OCI-LY7 (cell line): ENCODE measurements around the gene CETP. TPM values are rescaled to one million over a fixed set of nuclear protein-coding genes. Genes with fewer than 3 reads are reported as not detected.
A peak's percentile ranks its signal among the peaks of the same experiment; 100 is the strongest.

Experiments used
- BruUV-seq: library from RNA; stranded (reverse); fragments of 400-500 nt; replicated peaks from 2 replicates; lab custom pipeline; 2021; lab: Mats Ljungman, UMichigan
- CTCF ChIA-PET: fragments of 300-600 bp; sonication (Branson Sonifier 250); formaldehyde crosslinking; loops from one replicate; lab custom pipeline; 2022; ENCODE audit warnings: antibody characterized with exemption; ENCODE audit not compliant: unreplicated experiment; lab: Charles Lee
- POLR2A ChIA-PET: fragments of 300-600 bp; sonication (Branson Sonifier 250); formaldehyde crosslinking; loops from one replicate; lab custom pipeline; 2022; ENCODE audit warnings: antibody characterized with exemption; lab: Charles Lee
- DNase-seq: peaks from one replicate; pipeline ENCODE4 v3.0.0-alpha.2; 2015; ENCODE audit warnings: low spot score
- H2AFZ ChIP-seq: fragments of 200-600 bp; sonication (generic), shearing (Covaris generic); 2 replicates; pipeline ENCODE4 v1.6.1; 2014; ENCODE audit warnings: mild to moderate bottlenecking, antibody characterized with exemption, low read length, moderate library complexity
- H3K27ac ChIP-seq: fragments of 200-600 bp; sonication (generic); 2 replicates; pipeline ENCODE4 v1.5.1; 2014; ENCODE audit warnings: mixed run types, low read depth, mild to moderate bottlenecking, moderate library complexity, low read length, inconsistent platforms; ENCODE audit not compliant: poor library complexity, severe bottlenecking
- H3K36me3 ChIP-seq: fragments of 200-600 bp; sonication (generic); 2 replicates; pipeline ENCODE4 v1.6.1; 2014; ENCODE audit warnings: mild to moderate bottlenecking, antibody characterized with exemption, low read length, moderate library complexity, mixed read lengths; ENCODE audit not compliant: insufficient read depth
- H3K4me1 ChIP-seq: fragments of 200-600 bp; sonication (generic); 2 replicates; pipeline ENCODE4 v1.5.1; 2014; ENCODE audit warnings: mild to moderate bottlenecking, low read length; ENCODE audit not compliant: insufficient read depth, poor library complexity, severe bottlenecking
- H3K4me2 ChIP-seq: fragments of 200-600 bp; sonication (generic); 2 replicates; pipeline ENCODE4 v1.6.1; 2014; ENCODE audit warnings: mild to moderate bottlenecking, low read length
- H3K4me3 ChIP-seq: fragments of 200-600 bp; sonication (generic); 2 replicates; pipeline ENCODE4 v1.5.1; 2014; ENCODE audit warnings: mild to moderate bottlenecking, low read depth, low read length; ENCODE audit not compliant: poor library complexity, severe bottlenecking
- H3K79me2 ChIP-seq: fragments of 200-600 bp; sonication (generic); 2 replicates; pipeline ENCODE4 v1.6.1; 2016; ENCODE audit warnings: low read depth, mild to moderate bottlenecking, low read length, moderate library complexity, mixed read lengths; ENCODE audit not compliant: insufficient read depth
- H3K9me2 ChIP-seq: fragments of 200-600 bp; sonication (generic); 2 replicates; pipeline ENCODE4 v1.6.1; 2016; ENCODE audit warnings: mild to moderate bottlenecking, low read length, mixed read lengths; ENCODE audit not compliant: insufficient read depth
- H3K9me3 ChIP-seq: fragments of 200-600 bp; sonication (generic); 2 replicates; pipeline ENCODE4 v1.6.1; 2014; ENCODE audit warnings: mild to moderate bottlenecking, mixed run types, low read length, mixed read lengths
- H4K20me1 ChIP-seq: fragments of 200-600 bp; sonication (generic); 2 replicates; pipeline ENCODE4 v1.6.1; 2014; ENCODE audit warnings: mild to moderate bottlenecking, antibody characterized with exemption, low read length, moderate library complexity, mixed read lengths; ENCODE audit not compliant: insufficient read depth
- CTCF ChIP-seq: fragments of 200-600 bp; sonication (generic); conservative IDR thresholded peaks from 2 replicates; pipeline ENCODE4 v1.5.1; 2014; ENCODE audit warnings: mild to moderate bottlenecking, antibody characterized with exemption, low read length, moderate library complexity, mixed read lengths
- EZH2phosphoT487 ChIP-seq: fragments of 200-600 bp; sonication (generic); IDR thresholded peaks from 2 replicates; pipeline ENCODE4 v1.6.1; 2018; ENCODE audit warnings: low read depth, borderline replicate concordance, mild to moderate bottlenecking, mixed run types, antibody characterized with exemption, low read length, moderate library complexity, mixed read lengths
- intact Hi-C: fragments of 100-400 bp; cut with micrococcal nuclease; formaldehyde crosslinking; loops from one replicate; pipeline ENCODE4 v1.10.0; 2022; ENCODE audit not compliant: unreplicated experiment
- total RNA-seq, 2 experiments: library from RNA; depleted of rRNA in 1 of 2; stranded (reverse); fragments of >200 nt in 1 of 2; shearing (Covaris generic) in 1 of 2; gene quantifications; 2 replicates each; pipeline ENCODE4 v1.2.3, GENCODE V29; 2014 to 2022

Gene CETP
- total RNA-seq, 2 experiments from 2014 or later = 0.54 to 0.65 TPM

- CTCF ChIA-PET = interaction anchor here (0.9 to 1.6 kb wide), 2 partner anchors 17 to 64 kb away, joined by 3 read pairs; no protein-coding TSS in a partner anchor
- intact Hi-C loops = no loop called here
- Histone ChIP-seq H3K9me2 (no peaks in the 10 kb centered on the region), H3K36me3 (peaks cover 27% of the 10 kb centered on the region; the same call in 1 of the 2 replicates), H3K79me2 (peaks cover 21% of the 10 kb centered on the region), H3K9me3 (no peaks in the 10 kb centered on the region), H3K4me3 (no peak overlapping the region), H2AFZ (no peak overlapping the region), H3K4me2 (peak overlapping the region; percentile 89), H4K20me1 (no peaks in the 10 kb centered on the region), H3K27ac (peak overlapping the region; percentile 80), H3K4me1 (peaks cover 100% of the 10 kb centered on the region)
- BruUV-seq = no TSS peak
- TF ChIP-seq CTCF = no peak
- no peak for TF ChIP-seq EZH2phosphoT487
- no peak for DNase-seq
- POLR2A ChIA-PET = interaction anchor here (1.0 kb wide), 2 partner anchors 49 to 57 kb away, joined by 3 read pairs; no protein-coding TSS in a partner anchor
Observed at GRCh38 chr16:56982695-56983094, 20.9 kb downstream of the CETP start.

- H4K20me1 ChIP-seq = no peaks in the 10 kb centered on the region
- TF ChIP-seq CTCF (no peak), EZH2phosphoT487 (no peak)
- peak overlapping the region; percentile 89 for H3K4me2 ChIP-seq
- H3K4me1 ChIP-seq = peaks cover 100% of the 10 kb centered on the region
- H3K9me2 ChIP-seq = no peaks in the 10 kb centered on the region
- peaks cover 27% of the 10 kb centered on the region for H3K79me2 ChIP-seq
- no peak overlapping the region for H3K4me3 ChIP-seq
- ChIA-PET CTCF (interaction anchor here (0.9 to 1.8 kb wide), 3 partner anchors 11 to 63 kb away, joined by 3 to 5 read pairs (median 3); no protein-coding TSS in a partner anchor), POLR2A (interaction anchor here (0.6 to 1.6 kb wide), 5 partner anchors 15 to 57 kb away, joined by 3 to 6 read pairs (median 3); no protein-coding TSS in a partner anchor)
- no peak for DNase-seq
- no peak overlapping the region for H2AFZ ChIP-seq
- intact Hi-C loops = no loop called here
- H3K36me3 ChIP-seq = peaks cover 27% of the 10 kb centered on the region; the same call in 1 of the 2 replicates
- H3K9me3 ChIP-seq = no peaks in the 10 kb centered on the region
- H3K27ac ChIP-seq = peak overlapping the region; percentile 80
- no TSS peak for BruUV-seq
Observed at GRCh38 chr16:56983211-56983751, 21.5 kb downstream of the CETP start.

GRCh38 chr16:56984639-56985038 lies 22.9 kb downstream of the CETP start:
- Histone ChIP-seq H3K27ac (peak overlapping the region; percentile 80), H3K9me3 (no peaks in the 10 kb centered on the region), H3K36me3 (peaks cover 27% of the 10 kb centered on the region; the same call in 1 of the 2 replicates), H4K20me1 (no peaks in the 10 kb centered on the region), H3K4me3 (no peak overlapping the region), H2AFZ (no peak overlapping the region), H3K4me1 (peaks cover 88% of the 10 kb centered on the region), H3K9me2 (no peaks in the 10 kb centered on the region), H3K79me2 (peaks cover 39% of the 10 kb centered on the region), H3K4me2 (peak overlapping the region; percentile 89)
- TSS peak; percentile 19 for BruUV-seq
- POLR2A ChIA-PET = interaction anchor here (0.6 to 1.6 kb wide), 8 partner anchors 9 to 57 kb away, joined by 3 to 11 read pairs (median 4); no protein-coding TSS in a partner anchor
- DNase-seq = no peak
- TF ChIP-seq CTCF (0 out of 2 replicates have a peak, but pooled peaks have one; percentile 9), EZH2phosphoT487 (no peak)
- intact Hi-C loops = no loop called here
- CTCF ChIA-PET = interaction anchor here (1.4 to 1.8 kb wide), 2 partner anchors 12 to 20 kb away, joined by 3 to 5 read pairs; no protein-coding TSS in a partner anchor
